OCI-LY7 (cell line): ENCODE results near the gene SEL1L2.

Experiments used
- EZH2phosphoT487 ChIP-seq: fragments of 200-600 bp; sonication (generic); IDR thresholded peaks from 2 replicates; pipeline ENCODE4 v1.6.1; 2018; ENCODE audit warnings: low read depth, borderline replicate concordance, mild to moderate bottlenecking, mixed run types, antibody characterized with exemption, low read length, moderate library complexity, mixed read lengths
- TF ChIP-seq, protein P1 (sequence below): fragments of 200-600 bp; sonication (generic); conservative IDR thresholded peaks from 2 replicates; pipeline ENCODE4 v1.5.1; 2014; ENCODE audit warnings: mild to moderate bottlenecking, antibody characterized with exemption, low read length, moderate library complexity, mixed read lengths

DNA sequence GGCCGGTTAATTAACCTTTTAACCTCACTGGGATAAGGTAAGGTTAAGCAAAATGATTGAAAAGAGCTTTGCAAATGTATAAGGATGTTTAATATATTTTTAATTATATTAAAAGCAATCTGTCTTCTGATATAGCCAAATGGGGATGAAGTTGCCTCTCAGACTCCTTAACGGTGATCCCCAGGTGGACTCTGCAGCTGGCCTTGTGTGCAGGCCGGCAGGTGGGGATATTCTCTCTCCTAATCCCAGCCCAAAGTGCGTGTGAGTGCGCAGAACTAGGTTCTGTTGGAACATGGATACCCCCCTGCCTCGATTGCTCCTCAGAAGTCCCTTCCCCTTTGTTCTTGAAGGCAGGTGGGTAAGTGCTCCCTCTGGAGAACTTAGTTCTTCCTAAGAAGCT, 105.6 kb downstream of the SEL1L2 start:
- TF ChIP-seq, protein P1, sequence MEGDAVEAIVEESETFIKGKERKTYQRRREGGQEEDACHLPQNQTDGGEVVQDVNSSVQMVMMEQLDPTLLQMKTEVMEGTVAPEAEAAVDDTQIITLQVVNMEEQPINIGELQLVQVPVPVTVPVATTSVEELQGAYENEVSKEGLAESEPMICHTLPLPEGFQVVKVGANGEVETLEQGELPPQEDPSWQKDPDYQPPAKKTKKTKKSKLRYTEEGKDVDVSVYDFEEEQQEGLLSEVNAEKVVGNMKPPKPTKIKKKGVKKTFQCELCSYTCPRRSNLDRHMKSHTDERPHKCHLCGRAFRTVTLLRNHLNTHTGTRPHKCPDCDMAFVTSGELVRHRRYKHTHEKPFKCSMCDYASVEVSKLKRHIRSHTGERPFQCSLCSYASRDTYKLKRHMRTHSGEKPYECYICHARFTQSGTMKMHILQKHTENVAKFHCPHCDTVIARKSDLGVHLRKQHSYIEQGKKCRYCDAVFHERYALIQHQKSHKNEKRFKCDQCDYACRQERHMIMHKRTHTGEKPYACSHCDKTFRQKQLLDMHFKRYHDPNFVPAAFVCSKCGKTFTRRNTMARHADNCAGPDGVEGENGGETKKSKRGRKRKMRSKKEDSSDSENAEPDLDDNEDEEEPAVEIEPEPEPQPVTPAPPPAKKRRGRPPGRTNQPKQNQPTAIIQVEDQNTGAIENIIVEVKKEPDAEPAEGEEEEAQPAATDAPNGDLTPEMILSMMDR = no peak
- no peak for TF ChIP-seq EZH2phosphoT487
